Measurements from ENCODE around the gene TNIK.
"Not testable (repeated sequence)": the region's sequence is repeated elsewhere in the genome, so short reads cannot be mapped to it uniquely, and the experiment has no call there.

TNIK gene

DNA sequence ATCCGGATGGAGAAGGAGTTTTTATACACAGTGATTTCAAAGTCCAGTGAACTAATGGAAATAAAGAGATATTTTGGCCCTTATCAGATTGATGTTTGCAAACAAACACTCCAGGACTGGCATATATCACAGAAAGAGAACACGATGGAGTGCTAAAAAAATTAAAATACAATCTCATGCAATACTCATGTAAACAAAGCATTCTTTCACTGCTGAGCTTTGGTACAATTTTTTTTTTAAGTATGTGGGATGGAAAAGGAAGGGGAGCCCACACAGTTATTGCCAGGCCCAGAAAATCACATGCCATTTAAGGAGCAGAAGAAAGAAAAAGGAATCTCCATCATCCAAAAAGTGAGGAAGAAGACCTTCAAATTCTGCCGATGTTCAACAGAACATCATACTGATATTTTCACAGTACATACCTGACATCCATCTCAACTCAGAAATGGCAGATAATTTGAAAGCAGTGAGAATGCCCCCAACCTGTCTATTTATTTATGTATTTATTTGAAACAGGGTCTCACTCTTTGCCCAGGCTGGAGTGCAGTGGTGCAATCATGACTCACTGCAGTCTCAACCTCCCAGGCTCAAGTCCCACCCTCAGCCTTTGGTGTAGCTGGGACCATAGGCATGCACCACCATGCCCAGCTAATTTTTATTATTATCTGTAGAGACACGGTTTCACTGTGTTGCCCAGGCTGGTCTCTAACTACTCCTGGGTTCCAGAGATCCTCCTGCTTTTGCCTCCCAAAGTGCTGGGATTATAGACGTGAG lies 326.2 kb downstream of the TNIK start:
- Histone ChIP-seq H3K27me3 (ENCODE audit: control insufficient read depth, insufficient read depth, low read length) (no peaks in the 10 kb centered on the region), H3K9ac (ENCODE audit: low read length) (no peak overlapping the region), H3K9me3 (ENCODE audit: control insufficient read depth, low read length) (no peaks in the 10 kb centered on the region), H3K4me3 (ENCODE audit: low read length) (no peak overlapping the region), H3K4me1 (ENCODE audit: control insufficient read depth, insufficient read depth, low read length) (no peaks in the 10 kb centered on the region), H3K36me3 (ENCODE audit: control insufficient read depth, insufficient read depth, low read length) (no peaks in the 10 kb centered on the region)

GRCh38 chr3:171133337-171133736 lies 326.9 kb downstream of the TNIK start:
- Histone ChIP-seq H3K9me3 (ENCODE audit: control insufficient read depth, low read length) (no peaks in the 10 kb centered on the region), H3K36me3 (ENCODE audit: control insufficient read depth, insufficient read depth, low read length) (no peaks in the 10 kb centered on the region), H3K9ac (ENCODE audit: low read length) (no peak overlapping the region), H3K4me3 (ENCODE audit: low read length) (no peak overlapping the region), H3K27me3 (ENCODE audit: control insufficient read depth, insufficient read depth, low read length) (no peaks in the 10 kb centered on the region), H3K4me1 (ENCODE audit: control insufficient read depth, insufficient read depth, low read length) (no peaks in the 10 kb centered on the region)

DNA sequence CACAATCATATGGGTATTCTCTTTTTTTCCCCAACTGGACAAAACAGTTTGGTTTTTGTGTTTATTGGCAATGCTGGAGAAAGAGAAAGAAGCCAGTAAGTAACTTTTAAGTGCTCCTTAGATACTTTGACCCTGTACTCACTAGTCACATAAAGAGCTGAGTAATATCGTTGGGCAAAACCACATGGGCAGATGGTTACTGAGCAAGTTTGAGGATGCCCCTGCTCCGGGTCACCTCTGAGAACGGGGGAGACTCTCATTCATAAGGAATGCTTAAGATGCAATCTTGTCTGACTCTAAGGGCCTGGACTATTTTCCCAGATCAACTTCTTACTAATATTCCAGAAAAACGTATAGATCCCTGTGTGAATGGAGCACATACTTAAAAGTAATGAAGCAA lies 327.3 kb downstream of the TNIK start:
- no peaks in the 10 kb centered on the region for H3K9me3 ChIP-seq (ENCODE audit: control insufficient read depth, low read length)
- no peaks in the 10 kb centered on the region for H3K36me3 ChIP-seq (ENCODE audit: control insufficient read depth, insufficient read depth, low read length)
- H3K27me3 ChIP-seq (ENCODE audit: control insufficient read depth, insufficient read depth, low read length), result no peaks in the 10 kb centered on the region
- H3K4me1 ChIP-seq (ENCODE audit: control insufficient read depth, insufficient read depth, low read length), result no peaks in the 10 kb centered on the region
- no peak overlapping the region for H3K9ac ChIP-seq (ENCODE audit: low read length)
- H3K4me3 ChIP-seq (ENCODE audit: low read length), result no peak overlapping the region

DNA sequence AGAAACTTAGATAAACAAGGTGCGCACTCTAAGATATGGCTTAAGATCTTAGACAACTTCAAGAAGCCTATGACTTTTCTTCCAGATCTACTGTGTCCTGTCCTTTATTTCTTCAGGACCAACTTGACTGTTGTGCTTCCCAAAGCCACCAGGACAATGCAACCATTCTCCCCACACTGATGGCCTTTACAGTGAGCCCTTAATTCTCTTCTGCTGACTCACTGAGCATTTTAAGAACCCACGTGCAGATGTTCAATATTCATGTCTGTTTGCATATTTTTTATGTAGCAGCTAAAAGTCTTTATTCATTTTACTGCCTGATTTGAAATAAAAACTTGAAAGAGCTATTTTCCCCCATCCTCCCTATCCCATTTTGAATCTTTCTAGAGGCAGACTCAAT lies 330.4 kb downstream of the TNIK start:
- no peaks in the 10 kb centered on the region for H3K9me3 ChIP-seq (ENCODE audit: control insufficient read depth, low read length)
- no peaks in the 10 kb centered on the region for H3K36me3 ChIP-seq (ENCODE audit: control insufficient read depth, insufficient read depth, low read length)
- no peak overlapping the region for H3K9ac ChIP-seq (ENCODE audit: low read length)
- no peaks in the 10 kb centered on the region for H3K27me3 ChIP-seq (ENCODE audit: control insufficient read depth, insufficient read depth, low read length)
- H3K4me1 ChIP-seq (ENCODE audit: control insufficient read depth, insufficient read depth, low read length), result no peaks in the 10 kb centered on the region
- H3K4me3 ChIP-seq (ENCODE audit: low read length), result no peak overlapping the region

- Histone ChIP-seq H3K9ac (ENCODE audit: low read length) (no peak overlapping the region), H3K4me1 (ENCODE audit: control insufficient read depth, insufficient read depth, low read length) (no peaks in the 10 kb centered on the region), H3K36me3 (ENCODE audit: control insufficient read depth, insufficient read depth, low read length) (no peaks in the 10 kb centered on the region), H3K27me3 (ENCODE audit: control insufficient read depth, insufficient read depth, low read length) (no peaks in the 10 kb centered on the region), H3K9me3 (ENCODE audit: control insufficient read depth, low read length) (no peaks in the 10 kb centered on the region), H3K4me3 (ENCODE audit: low read length) (no peak overlapping the region)
Observed at GRCh38 chr3:171127611-171128010, 332.6 kb downstream of the TNIK start.

DNA sequence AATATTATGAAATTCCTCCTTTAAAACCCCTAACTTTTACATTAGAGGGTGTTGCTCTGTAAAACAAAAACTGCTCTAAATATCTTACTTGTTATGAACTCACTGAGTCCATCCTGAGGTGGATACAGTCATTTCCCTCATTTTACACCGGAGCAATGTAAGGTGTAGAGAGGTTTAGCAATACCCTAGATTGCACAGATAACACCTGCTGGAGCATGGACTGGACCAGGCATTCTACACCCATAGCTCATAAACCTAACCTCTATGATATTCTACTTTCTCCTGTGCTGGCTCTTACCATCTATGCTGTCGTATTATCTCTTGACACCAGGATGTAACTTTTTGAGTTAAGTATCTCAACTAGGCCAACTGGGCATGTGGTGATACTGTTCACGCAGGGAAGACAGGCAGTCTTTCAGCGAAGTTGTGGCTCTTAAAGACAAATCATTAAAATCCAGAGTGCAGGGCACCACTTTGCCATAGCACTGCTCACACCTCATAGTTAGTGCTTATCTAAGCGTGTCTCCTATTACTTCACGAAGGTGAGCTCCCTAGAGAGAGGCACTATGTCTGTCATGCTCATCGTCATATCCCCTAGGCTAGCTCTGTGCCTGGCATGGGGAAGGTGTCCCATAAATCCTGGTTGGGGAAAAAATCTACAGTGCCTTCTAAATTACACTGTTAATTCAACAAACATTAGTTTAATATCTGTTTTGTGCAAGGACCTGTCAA lies 333.6 kb downstream of the TNIK start:
- Histone ChIP-seq H3K27me3 (ENCODE audit: control insufficient read depth, insufficient read depth, low read length) (no peaks in the 10 kb centered on the region), H3K9ac (ENCODE audit: low read length) (no peak overlapping the region), H3K36me3 (ENCODE audit: control insufficient read depth, insufficient read depth, low read length) (no peaks in the 10 kb centered on the region), H3K9me3 (ENCODE audit: control insufficient read depth, low read length) (no peaks in the 10 kb centered on the region), H3K4me3 (ENCODE audit: low read length) (no peak overlapping the region), H3K4me1 (ENCODE audit: control insufficient read depth, insufficient read depth, low read length) (no peaks in the 10 kb centered on the region)

- no peaks in the 10 kb centered on the region for H3K36me3 ChIP-seq (ENCODE audit: control insufficient read depth, insufficient read depth, low read length)
- H3K9ac ChIP-seq (ENCODE audit: low read length), result no peak overlapping the region
- no peak overlapping the region for H3K4me3 ChIP-seq (ENCODE audit: low read length)
- no peaks in the 10 kb centered on the region for H3K4me1 ChIP-seq (ENCODE audit: control insufficient read depth, insufficient read depth, low read length)
- no peaks in the 10 kb centered on the region for H3K9me3 ChIP-seq (ENCODE audit: control insufficient read depth, low read length)
- no peaks in the 10 kb centered on the region for H3K27me3 ChIP-seq (ENCODE audit: control insufficient read depth, insufficient read depth, low read length)
Observed at GRCh38 chr3:171125010-171125409, 335.2 kb downstream of the TNIK start.

GRCh38 chr3:171123915-171124314 lies 336.3 kb downstream of the TNIK start:
- H3K36me3 ChIP-seq (ENCODE audit: control insufficient read depth, insufficient read depth, low read length), result no peaks in the 10 kb centered on the region
- H3K4me1 ChIP-seq (ENCODE audit: control insufficient read depth, insufficient read depth, low read length), result no peaks in the 10 kb centered on the region
- no peak overlapping the region for H3K4me3 ChIP-seq (ENCODE audit: low read length)
- H3K27me3 ChIP-seq (ENCODE audit: control insufficient read depth, insufficient read depth, low read length), result no peaks in the 10 kb centered on the region
- no peak overlapping the region for H3K9ac ChIP-seq (ENCODE audit: low read length)
- H3K9me3 ChIP-seq (ENCODE audit: control insufficient read depth, low read length), result no peaks in the 10 kb centered on the region

DNA sequence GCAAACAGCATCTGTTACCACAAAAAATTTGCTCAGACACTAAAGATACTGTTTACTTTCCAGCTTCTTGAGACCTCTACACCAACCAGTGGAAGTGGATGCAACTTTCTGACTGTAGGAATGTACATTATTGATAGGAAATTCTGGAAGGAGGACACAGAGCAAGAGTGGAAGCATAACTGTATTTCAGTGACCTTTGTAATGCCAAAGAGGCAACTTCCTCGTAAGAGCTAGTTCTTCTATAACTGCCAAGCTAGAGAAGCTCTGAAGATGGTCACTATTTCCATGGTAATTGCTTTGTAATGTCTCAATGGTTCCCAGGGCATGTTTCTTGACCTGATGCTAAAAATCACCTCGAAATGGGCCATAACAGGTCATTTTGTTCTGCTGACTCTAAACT lies 337.3 kb downstream of the TNIK start:
- no peaks in the 10 kb centered on the region for H3K9me3 ChIP-seq (ENCODE audit: control insufficient read depth, low read length)
- no peaks in the 10 kb centered on the region for H3K4me1 ChIP-seq (ENCODE audit: control insufficient read depth, insufficient read depth, low read length)
- no peaks in the 10 kb centered on the region for H3K36me3 ChIP-seq (ENCODE audit: control insufficient read depth, insufficient read depth, low read length)
- no peaks in the 10 kb centered on the region for H3K27me3 ChIP-seq (ENCODE audit: control insufficient read depth, insufficient read depth, low read length)
- no peak overlapping the region for H3K4me3 ChIP-seq (ENCODE audit: low read length)
- H3K9ac ChIP-seq (ENCODE audit: low read length), result no peak overlapping the region

- H3K27me3 ChIP-seq (ENCODE audit: control insufficient read depth, insufficient read depth, low read length), result no peaks in the 10 kb centered on the region
Observed at GRCh38 chr3:171122240-171122639, 338.0 kb downstream of the TNIK start.

GRCh38 chr3:171121801-171122200 lies 338.4 kb downstream of the TNIK start:
- Histone ChIP-seq H3K4me3 (ENCODE audit: low read length) (no peak overlapping the region), H3K4me1 (ENCODE audit: control insufficient read depth, insufficient read depth, low read length) (no peaks in the 10 kb centered on the region), H3K9me3 (ENCODE audit: control insufficient read depth, low read length) (no peaks in the 10 kb centered on the region), H3K9ac (ENCODE audit: low read length) (no peak overlapping the region), H3K36me3 (ENCODE audit: control insufficient read depth, insufficient read depth, low read length) (no peaks in the 10 kb centered on the region), H3K27me3 (ENCODE audit: control insufficient read depth, insufficient read depth, low read length) (no peaks in the 10 kb centered on the region)

More at GRCh38 chr3:171122240-171122639, 338.0 kb downstream of the TNIK start:
- Histone ChIP-seq H3K9ac (ENCODE audit: low read length) (no peak overlapping the region), H3K4me1 (ENCODE audit: control insufficient read depth, insufficient read depth, low read length) (no peaks in the 10 kb centered on the region), H3K36me3 (ENCODE audit: control insufficient read depth, insufficient read depth, low read length) (no peaks in the 10 kb centered on the region), H3K9me3 (ENCODE audit: control insufficient read depth, low read length) (no peaks in the 10 kb centered on the region), H3K4me3 (ENCODE audit: low read length) (no peak overlapping the region)

DNA sequence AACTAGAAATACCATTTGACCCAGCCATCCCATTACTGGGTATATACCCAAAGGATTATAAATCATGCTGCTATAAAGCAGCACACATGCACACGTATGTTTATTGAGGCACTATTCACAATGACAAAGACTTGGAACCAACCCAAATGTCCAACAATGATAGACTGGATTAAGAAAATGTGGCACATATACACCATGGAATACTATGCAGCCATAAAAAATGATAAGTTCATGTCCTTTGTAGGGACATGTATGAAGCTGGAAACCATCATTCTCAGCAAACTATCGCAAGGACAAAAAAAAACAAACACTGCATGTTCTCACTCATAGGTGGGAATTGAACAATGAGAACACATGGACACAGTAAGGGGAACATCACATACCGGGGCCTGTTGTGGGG lies 340.8 kb downstream of the TNIK start:
- H3K27me3 ChIP-seq (ENCODE audit: control insufficient read depth, insufficient read depth, low read length); H3K4me3 ChIP-seq (ENCODE audit: low read length); H3K9ac ChIP-seq (ENCODE audit: low read length); H3K36me3 ChIP-seq (ENCODE audit: control insufficient read depth, insufficient read depth, low read length); H3K4me1 ChIP-seq (ENCODE audit: control insufficient read depth, insufficient read depth, low read length); H3K9me3 ChIP-seq (ENCODE audit: control insufficient read depth, low read length): not testable (repeated sequence)

Data from mucosa of stomach (tissue), 1 donor.